Endothelial cell of umbilical vein (primary cell): ENCODE results near the gene PSD4.

ENCODE experiments used
- CTCF ChIP-seq, 2 donors: IDR thresholded peaks; 1 replicate in 1 of 2; 2 replicates in 1 of 2; pipeline ENCODE4 v1.5.1; 2011; ENCODE audit warnings: low read length in 2 of 2, mild to moderate bottlenecking in 2 of 2, moderate library complexity in 2 of 2, control low read depth in 1 of 2, inconsistent platforms in 1 of 2, low read depth in 1 of 2; ENCODE audit not compliant: insufficient read depth in 1 of 2; ENCODE audit errors: extremely low read depth in 1 of 2
- EZH2 ChIP-seq: IDR thresholded peaks from 2 replicates; pipeline ENCODE4 v1.6.1; 2012; ENCODE audit warnings: borderline replicate concordance, low read depth, mild to moderate bottlenecking, moderate library complexity, low read length, inconsistent platforms; ENCODE audit not compliant: severe bottlenecking
- JUN ChIP-seq: IDR thresholded peaks from 2 replicates; pipeline ENCODE4 v1.6.1; 2011; ENCODE audit warnings: borderline replicate concordance, low read depth; ENCODE audit not compliant: insufficient read length, insufficient read depth
- MAX ChIP-seq: IDR thresholded peaks from 2 replicates; pipeline ENCODE4 v1.6.1; 2011; ENCODE audit not compliant: insufficient read depth, insufficient read length
- POLR2A ChIP-seq: IDR thresholded peaks from 2 replicates; pipeline ENCODE4 v1.6.1; 2012; ENCODE audit warnings: low read depth, mild to moderate bottlenecking, control low read depth, low read length
- POLR2AphosphoS5 ChIP-seq: IDR thresholded peaks from 2 replicates; pipeline ENCODE4 v1.6.1; 2012; ENCODE audit warnings: low read depth, mild to moderate bottlenecking, control low read depth, low read length, moderate library complexity; ENCODE audit not compliant: insufficient read depth

DNA sequence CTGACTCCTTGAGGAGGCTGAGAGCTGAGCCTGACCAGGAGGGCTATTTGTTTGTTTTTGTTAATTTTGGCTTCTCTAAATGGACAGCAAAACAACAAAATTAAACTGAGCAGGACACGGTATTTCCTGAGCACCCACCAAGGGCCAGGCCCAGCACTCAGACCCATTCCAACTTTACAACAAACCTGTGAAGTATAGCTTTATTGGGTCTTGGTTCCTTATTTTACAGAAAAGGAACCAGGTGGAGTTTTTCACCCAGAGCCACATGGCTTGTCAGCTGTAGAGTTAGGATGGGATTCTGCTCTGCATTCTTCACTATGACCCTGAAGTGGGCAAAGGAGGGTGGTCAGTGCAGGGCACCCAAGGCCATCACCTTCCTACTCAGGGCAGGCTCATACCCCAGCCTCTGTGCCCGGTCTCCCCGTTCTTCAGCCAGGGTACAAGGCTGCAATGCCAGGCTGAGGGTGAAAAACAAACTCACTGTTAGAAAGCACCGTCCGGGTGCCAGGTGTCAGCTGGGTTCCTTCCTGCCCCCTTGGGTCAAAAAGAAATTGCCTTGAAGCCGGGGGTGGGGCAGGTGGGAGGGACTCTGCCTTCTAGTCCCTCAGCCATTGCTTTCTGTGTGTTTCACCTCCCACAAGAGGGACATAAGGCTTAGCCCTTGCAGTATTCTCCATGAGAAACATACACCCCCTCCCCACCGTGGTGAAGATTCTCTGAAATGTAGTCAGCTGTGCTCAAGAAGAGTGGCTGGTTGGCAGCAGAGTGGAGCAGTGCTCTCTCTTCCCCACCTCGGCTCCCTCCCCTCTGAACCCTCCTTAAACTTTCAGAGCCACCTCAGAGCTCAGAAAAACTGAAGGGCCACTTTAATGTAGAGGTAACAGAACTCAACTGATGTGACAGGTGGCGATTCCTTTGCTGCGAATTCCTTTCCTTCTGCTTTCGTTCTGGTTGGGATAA lies 2.2 kb downstream of the PSD4 start:
- no peak for TF ChIP-seq CTCF (IDR thresholded peaks at IDR 0.05; ENCODE audit: extremely low read depth in 1 of 2, insufficient read depth in 1 of 2, low read depth in 1 of 2, low read length in 2 of 2)
- no peak for TF ChIP-seq EZH2
- no peak for TF ChIP-seq MAX
- TF ChIP-seq POLR2A = no peak
- TF ChIP-seq POLR2AphosphoS5 = no peak
- TF ChIP-seq JUN = no peak
